SKM-1 (cell line): ENCODE measurements around the gene ULK3.

ENCODE experiments used
- DNase-seq: peaks from one replicate; lab custom pipeline; 2025; ENCODE audit not compliant: unreplicated experiment; lab: John Stamatoyannopoulos, UW

Gene ULK3

DNA sequence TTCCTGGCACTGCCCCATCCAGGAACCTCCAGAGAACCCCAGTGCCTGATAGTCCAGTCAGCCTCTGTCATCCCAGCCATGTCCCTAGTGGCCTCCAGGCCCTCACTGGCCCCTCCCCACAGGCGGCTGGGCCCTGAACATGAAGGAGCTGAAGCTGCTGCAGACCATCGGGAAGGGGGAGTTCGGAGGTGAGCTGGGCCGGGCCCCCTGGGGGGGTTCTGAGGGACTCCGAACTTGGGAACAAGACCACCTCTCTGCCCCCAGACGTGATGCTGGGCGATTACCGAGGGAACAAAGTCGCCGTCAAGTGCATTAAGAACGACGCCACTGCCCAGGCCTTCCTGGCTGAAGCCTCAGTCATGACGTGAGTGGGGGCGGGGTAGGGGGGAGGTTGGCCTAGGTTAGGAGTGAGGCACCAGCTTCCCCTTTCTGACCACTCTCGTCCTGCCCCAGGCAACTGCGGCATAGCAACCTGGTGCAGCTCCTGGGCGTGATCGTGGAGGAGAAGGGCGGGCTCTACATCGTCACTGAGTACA lies 42.3 kb downstream of the ULK3 start:
- peak; percentile 55 for DNase-seq

DNA sequence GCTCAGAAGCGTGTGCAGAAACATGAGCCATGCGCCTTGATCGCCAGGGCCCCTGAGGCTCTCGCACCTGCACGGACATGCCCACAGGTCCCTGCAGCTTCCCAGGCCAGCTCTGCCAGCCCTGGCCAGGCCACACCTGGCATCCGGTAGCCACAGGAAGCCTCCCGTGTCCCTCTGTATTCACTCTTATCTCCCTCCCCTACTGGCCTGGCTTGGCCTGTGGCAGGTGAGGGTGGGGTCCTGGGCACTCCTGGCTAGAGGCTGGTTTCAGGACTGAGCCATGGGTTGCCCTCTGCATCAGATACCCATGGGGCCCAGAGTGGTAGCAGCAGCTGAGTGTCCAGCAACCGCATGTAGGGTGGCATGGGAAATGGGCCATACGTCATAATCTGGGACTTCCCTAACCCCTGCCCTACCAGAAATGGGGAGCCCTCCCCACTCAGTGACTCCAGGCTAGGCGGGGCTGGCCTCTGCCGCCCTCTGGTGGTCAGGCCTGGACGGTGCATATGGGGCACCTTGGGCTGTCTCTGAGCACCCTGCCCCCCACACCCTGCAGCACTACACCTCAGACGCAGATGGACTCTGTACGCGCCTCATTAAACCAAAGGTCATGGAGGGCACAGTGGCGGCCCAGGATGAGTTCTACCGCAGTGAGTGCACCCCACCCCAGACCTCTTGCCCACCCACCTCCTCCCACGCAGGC lies 42.9 kb downstream of the ULK3 start:
- DNase-seq = peak; percentile 86

DNA sequence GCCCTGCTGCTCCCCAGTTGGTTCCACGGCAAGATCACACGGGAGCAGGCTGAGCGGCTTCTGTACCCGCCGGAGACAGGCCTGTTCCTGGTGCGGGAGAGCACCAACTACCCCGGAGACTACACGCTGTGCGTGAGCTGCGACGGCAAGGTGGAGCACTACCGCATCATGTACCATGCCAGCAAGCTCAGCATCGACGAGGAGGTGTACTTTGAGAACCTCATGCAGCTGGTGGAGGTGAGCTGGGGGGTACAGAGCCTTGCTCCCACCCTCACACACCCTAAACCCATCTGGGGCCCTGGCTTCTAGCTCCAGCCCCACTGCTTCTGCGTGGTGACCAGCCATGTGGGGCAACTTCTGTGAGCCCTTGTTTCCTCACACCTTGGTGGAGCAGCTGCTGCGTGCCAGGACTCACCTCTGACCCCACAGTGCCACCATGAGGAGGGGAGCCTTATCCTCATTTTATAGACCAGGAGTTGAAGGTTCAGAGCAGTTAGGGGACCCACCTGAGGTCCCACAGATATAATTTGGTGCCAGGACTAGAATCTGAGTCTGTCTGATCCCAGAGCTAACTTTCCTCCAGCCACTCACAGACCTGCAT lies 43.6 kb downstream of the ULK3 start:
- no peak for DNase-seq

DNA sequence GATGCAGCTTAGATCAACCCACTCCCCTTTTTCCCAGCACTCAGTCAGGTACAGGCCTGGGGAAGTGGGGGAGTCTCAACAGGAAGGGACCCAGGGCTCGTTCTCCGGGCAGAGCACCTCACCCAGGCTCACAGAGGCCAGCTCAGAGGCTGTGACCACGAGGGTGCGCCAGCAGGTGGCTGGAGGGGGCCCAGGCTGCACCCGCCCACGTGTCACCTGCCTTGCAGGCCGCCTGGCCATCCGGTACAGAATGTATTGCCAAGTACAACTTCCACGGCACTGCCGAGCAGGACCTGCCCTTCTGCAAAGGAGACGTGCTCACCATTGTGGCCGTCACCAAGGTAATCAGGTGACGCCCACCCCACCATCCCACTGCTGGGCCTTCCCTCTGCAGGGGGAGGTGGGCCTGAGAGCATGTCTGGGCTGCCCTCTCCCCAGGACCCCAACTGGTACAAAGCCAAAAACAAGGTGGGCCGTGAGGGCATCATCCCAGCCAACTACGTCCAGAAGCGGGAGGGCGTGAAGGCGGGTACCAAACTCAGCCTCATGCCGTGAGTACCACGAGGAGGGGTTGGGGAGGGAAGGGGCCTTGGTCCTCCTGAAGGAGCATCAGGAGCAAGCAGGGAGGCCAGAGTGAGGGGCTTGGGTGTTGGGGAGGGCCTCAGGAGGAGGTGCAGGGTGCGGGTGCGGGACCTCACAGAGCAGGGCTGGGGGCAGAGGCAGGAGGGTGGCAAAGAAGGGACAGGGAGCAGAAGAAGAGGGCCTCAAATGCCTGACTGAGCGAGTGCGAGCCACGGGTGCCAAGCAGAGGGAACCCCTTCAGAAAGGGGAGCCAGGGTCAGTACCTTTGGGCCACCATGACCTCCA lies 44.3 kb downstream of the ULK3 start:
- DNase-seq = no peak

DNA sequence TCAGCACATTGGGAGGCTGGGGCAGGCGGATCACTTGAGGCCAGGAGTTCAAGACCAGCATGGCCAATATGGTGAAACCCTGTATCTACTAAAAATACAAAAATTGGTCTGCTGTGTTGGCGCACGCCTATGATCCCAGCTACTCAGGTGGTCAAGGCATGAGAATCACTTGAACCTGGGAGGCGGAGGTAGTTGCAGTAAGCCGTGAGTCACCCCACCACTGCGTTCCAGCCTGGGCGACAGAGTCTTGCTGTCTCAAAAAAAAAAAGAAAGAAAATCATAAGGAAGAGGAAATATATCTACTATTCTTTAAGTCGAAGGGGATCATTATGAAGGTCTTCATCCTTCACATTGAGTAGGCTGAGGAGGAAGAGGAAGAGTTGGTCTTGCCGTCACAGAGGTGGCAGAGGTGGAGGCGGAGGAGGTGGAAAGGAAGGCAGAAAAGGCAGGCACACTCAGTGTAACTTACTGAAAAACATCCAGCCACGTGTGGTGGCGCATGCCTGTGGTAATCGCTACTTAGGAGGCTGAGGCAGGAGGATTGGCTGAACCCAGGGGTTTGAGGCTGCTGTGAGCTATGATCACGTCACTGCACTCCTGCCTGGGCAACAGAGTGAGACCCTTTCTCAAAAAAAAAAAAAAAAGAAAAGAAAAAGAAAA lies 46.9 kb downstream of the ULK3 start:
- no peak for DNase-seq

DNA sequence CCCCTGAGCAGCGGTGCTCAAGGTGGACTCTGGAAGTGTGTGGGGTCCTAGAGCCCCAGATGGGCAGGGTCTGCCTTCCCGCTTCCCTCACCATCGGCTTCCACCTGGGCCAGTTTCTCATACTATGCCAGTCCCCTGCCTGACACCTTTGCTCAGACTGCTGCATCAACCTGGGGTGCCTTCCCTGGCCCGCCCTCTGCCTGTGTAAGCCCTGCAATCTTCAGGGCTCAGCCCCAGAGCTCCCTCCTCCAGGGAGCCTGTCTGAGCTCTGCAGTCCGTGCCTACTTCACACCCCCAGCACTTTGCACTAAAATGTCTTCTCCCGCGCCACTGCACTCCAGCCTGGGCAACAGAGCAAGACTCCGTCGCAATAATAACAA lies 48.0 kb downstream of the ULK3 start:
- no peak for DNase-seq

DNA sequence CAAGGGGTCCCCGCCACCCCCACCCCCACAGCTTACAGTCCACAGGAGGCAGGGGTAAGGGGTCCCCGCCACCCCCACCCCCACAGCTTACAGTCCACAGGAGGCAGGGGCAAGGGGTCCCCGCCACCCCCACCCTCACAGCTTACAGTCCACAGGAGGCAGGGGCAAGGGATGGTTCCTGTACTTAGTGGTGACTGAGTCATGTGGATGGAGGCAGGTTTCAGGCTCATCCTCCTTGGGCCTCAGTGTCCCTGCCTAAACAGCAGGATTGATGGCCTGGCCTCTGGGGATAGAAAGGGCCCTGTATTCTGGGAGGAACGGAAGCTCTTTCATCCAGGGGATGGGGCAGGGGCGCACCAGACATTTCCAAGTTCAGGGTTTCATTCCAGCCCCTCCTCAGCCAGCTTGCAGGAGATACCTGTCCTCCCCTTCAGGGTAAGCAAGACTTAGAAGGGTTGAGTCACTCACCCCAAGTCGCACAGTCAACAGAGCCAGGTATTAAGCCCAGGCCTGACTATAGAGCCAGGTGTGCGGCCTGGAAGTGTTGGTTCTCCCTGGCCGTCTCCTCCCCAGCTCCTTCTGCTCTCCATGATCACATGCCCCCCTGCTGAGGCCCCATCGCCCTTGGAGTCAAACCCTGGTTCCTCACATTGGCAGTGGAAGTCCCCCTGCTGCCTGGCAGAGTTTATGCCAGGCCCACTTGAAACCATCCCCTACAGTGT lies 48.5 kb downstream of the ULK3 start:
- no peak for DNase-seq

DNA sequence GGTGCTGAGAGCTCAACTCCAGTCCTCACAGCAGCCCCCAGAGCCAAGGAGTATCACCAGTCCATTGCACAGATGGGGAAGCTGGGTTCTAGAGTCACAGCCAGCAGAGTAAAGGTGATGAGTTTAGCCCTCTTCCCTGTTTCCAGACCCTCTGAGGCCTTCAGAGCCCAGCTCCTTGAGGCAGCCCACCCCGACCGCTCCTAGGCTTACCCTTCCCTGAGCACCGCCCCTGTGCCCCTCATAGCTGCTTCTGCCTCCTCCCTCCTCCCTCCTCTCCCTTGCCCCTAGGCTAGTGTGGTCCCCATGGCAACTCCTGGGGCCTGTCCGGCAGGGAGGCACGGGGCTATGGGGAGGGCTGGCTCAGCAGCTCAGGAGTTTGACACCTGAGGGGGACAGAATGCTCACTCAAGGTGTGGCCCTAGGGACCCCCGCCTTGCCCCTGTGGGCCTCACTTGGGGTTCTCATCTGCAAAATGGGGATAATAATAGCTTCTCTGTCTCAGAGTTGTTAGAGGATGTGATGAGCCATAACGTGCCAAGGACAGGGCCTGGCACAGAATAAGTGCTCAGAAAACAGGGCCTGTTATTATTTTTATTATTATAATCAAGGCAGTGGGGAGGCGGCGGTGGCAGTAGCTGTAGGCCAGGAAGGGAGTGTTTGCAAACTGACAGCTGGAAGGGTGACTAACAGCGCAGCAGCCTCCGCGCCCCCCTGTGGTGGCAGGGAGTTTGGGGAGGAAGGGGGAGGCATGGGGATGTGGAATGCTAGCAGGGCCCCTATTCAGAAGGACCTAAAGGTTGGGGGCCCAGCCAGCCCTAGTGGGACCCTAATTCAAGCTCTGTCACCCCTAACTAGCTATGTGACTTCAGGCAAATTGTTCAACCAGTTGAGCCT lies 49.6 kb downstream of the ULK3 start:
- DNase-seq = no peak

DNA sequence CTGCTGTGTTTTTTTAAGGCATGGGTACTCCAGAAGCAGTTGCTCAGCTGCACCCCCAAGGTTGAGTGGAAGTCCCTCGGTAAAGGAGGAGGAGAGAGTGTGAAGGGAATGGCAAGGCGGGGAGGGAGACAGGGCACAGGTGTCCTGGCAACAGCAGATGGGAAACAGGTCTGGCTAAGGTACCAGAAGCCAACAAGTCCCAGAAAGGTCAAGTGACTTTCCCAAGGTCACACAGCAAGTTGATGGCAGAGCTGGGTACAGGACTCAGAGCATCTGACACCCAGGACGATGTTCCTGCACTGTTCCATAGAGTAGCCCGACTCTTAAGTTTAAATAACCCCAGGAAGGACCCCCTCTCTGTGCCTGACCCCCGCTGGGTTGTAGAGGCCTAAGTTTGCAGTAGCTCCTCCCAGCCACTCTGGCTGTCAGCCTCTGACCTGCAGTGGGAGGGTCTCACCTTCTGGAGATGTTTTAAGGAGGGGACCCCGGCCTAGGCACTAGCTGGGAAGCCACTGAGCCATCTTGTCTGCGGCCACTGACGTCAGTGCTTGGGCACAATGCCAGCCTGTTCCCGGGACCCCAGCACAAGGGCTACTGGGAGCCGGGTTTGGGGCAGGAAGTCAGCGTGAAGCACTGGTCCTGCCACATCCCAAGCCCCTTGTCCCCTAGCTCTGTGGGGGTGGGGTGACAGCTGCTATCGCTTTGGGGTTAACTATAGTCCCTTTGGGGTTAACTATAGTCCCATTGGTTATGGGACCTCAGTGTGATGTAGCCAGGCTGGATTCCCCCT lies 50.5 kb downstream of the ULK3 start:
- DNase-seq = no peak

DNA sequence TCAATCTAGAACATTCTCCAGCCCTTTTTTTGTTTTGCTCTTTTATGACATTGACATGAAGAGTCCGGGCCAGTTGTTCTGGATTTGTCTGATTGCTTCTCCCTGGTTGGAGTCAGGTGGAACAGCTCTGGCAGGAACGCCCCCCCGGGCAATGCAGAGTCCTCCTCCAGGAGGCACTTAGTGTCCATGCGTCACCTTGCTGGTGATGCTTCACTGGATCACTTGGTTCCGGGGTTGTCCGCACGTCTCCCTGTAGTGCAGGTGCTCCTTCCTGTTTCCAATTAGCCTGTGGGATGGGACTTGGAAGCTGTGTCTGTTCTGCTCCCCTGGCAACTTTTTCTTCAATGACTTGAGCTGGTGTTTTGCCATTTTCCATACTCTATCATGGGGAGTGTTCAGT lies 51.3 kb downstream of the ULK3 start:
- no peak for DNase-seq

DNA sequence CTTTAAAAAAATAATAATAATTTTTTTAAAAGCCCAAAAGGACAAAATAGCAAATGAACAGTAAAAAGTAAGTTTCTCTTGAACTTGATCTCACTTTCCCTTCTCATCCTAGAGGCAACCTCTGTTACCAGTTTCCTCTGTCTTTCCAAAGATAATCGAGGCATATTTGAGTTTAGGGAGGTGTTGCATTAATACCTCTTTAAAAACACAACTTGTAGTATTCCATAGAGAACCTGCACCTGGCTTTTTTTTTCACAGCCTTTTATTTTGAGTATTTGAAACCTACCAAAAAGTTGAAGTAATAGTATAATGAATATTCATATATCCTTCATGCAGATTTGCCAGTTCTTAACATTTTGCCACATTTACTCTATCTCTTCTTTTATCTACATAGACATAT lies 51.9 kb downstream of the ULK3 start:
- DNase-seq = no peak

DNA sequence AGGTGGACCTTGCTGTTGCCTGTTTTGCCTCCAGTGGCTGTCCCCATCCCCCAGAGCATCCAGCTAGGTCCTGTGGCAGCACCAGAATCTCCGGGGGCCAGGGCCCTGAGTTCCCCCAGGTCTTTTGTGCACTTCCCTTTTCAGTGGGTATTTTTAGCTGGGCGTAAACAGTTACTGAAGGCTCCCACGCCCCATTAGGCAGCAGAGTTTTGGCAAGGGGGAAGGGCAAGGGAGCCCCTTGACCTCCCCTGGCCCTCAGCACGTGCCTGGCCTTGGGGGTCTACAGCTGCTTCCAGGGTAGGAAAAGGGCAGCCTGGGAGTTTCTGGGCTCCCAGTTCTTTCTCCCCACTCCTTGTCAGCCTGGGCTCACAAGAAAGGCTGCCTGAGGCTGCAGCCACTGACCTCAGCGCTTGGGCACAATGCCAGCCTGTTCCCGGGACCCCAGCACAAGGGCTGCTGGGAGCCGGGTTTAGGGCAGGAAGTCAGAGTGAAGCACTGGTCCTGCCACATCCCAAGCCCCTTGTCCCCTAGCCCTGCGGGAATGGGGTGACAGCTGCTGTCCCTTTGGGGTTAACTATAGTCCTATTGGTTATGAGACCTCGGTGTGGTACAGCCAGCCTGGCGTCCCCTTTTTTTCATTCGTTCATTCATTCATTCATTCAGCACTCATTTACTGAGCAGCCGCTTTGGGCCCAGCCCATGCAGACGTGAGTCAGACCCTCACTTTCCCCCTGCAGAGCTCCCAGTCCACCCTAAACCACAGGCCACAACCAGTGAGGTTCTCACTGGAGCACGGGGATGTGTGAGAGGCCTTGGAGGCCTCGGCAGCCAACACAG lies 52.7 kb downstream of the ULK3 start:
- peak; percentile 56 for DNase-seq

DNA sequence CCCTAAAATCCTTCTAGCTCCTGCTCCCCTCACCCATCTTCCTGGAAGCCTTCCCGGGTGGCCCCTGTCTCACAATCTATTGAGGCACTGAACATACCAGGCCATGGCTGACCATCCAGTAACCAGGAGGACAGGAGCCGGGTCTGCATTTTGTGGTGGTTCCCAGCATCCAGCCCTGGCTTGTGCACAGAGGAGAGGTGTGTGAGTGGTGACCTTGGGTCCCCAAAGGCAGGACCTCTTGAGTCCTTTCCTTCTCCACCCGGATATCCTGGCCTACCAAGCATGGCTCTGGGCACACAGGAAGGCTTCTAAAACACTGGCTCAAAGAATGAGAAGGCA lies 53.2 kb downstream of the ULK3 start:
- DNase-seq = no peak

DNA sequence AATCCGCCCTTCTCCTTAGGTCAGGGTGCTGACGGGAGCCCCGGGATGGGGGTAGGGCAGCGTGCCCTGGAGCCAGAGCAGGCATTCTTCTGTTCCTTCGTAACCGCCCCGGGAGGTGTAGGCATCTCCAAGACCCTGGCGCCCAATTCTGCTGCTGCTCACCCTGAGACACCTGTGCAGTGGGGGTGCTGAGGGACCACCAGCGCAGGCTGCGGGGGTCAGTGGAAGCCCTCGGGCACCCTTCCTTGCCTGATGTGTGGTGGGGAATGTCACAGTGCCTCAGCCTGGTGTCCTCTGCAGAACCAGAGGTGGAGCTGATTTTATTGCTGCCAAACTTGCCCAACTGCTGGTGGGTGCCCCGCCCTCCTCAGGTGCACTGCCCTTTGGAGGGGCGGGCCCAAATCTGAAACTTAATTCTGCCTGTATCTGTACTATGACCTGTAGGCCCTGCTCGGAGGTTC lies 53.8 kb downstream of the ULK3 start:
- no peak for DNase-seq

DNA sequence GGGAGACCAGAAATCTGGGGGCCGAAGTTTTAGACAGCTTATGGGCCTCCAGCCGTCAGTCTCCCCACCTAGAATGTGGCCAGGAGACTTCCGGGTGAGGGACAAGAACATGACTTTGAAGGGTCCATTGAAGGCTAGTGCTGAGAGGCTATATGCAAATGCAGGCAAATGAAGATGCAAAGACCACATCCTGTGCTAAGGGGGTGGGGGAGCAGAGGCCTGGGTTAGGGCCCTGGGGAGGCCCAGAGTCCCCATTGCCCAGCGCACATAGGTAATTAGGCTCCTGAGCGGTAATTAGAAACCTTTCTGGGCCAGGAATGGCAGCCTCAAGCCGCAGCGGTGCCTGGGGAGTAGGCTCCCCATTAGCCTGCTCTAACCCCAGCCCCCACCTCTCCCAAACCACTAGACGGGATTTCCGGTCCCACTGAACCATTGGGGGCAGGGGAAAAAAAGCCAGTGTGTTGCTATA lies 54.2 kb downstream of the ULK3 start:
- DNase-seq = no peak

DNA sequence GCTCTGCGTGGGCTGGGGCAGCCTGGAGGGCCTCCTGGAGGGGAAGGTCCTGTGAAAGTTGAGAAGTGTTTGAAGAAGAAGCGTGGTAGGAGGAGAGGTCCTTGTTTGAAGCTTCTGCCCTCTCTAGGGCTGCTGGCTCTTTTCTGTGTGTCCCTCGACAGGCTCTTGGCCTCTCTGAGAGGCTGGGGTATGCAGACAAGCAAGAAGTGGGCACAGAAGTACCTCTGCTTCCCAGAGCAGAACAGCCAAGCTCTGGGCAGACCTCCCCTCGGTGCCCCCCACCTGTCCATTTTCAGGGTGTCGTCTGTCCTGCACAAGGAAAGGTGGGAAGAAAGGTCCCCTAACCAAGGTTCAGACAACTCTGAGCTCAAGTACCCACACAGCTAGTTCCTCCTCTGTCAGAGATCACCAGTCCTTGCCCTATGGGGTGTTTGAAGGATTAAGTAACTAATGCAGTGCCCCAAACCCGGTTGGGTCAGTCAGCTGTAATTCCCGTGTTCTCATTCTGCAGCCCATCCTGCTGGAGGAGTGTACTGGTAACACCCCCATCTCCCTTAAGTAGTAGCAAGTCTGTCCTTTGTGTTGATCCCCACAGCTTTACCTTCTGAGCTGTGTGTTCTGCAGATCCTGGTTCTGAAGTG lies 54.8 kb downstream of the ULK3 start:
- peak; percentile 23 for DNase-seq

DNA sequence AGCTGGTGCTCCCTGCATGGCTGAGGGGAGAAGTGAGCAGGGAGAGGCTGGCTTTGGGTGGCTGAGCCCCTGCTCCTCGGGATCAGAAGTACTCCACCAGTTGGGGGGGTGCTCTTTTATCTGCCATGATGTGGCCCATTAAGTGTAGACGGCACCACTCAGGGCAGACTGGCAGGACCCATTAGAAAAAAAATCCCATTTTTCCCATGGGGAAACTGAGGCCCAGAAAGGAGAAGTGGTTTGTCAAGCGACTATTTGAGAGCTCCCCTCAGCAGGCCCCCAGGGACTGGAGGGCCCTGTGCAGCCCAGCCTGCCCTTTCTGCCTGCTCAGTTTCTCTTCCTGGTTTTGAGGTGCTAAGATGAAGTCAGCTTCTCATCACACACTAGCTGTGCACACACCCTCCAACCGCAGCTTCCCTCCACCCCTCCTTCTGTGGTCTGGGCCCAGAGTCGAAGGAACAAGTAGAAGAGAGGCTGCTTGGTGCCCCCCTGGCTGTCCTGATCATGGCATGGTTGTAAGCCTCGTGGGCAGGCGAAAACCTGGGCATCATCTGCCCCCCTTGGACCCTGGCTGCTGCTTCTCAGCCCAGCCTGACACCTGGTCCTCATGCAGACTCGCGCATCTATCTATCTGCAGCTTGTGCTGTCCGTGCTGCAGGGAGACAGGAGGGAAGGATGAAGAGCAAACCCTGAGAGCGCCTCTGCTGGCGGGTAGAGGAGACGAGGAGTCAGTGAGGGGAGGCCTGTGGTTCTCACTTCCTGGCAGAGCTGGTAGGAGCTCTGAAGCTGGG lies 55.5 kb downstream of the ULK3 start:
- DNase-seq = peak; percentile 98
